GM19025 (cell line): ENCODE measurements around the gene ULBP2.

Experiments used
- ATAC-seq: cut with Tn5 transposase; IDR thresholded peaks from one replicate; pipeline ENCODE4 v1.9.1; 2021; ENCODE audit warnings: mild to moderate bottlenecking, low read depth, moderate library complexity; ENCODE audit not compliant: unreplicated experiment

ULBP2 gene

GRCh38 chr6:149941583-149942460 is at the start of gene ULBP2:
Gene ULBP2 (plus strand): TSS chr6:149942014. CDS start chr6:149942073, 59 bp downstream.
- ATAC-seq, result no peak

GRCh38 chr6:149895048-149895590 is 46.7 kb upstream of the ULBP2 start:
- ATAC-seq, result no peak

GRCh38 chr6:149895833-149896271 is 46.0 kb upstream of the ULBP2 start:
- ATAC-seq, result no peak

- ATAC-seq, result no peak
These were observed 45.3 kb upstream of the ULBP2 start for GRCh38 chr6:149896491-149896890.

- ATAC-seq, result no peak
These were observed 44.7 kb upstream of the ULBP2 start for GRCh38 chr6:149897015-149897697.

GRCh38 chr6:149897855-149898744 is 43.7 kb upstream of the ULBP2 start, which contains the start of gene RAET1E:
Gene RAET1E (minus strand): TSS chr6:149898113. CDS start chr6:149890901, 7,212 bp downstream.
- ATAC-seq, result no peak

GRCh38 chr6:149898966-149899365 is 42.8 kb upstream of the ULBP2 start:
- no peak for ATAC-seq

GRCh38 chr6:149899486-149899885 is 42.3 kb upstream of the ULBP2 start:
- no peak for ATAC-seq

- no peak for ATAC-seq
These were observed 41.7 kb upstream of the ULBP2 start for GRCh38 chr6:149899926-149900619.

- no peak for ATAC-seq
These were observed 41.0 kb upstream of the ULBP2 start for GRCh38 chr6:149900620-149901443.

GRCh38 chr6:149901444-149902140 is 40.2 kb upstream of the ULBP2 start:
- no peak for ATAC-seq

- ATAC-seq, result no peak
These were observed 37.7 kb upstream of the ULBP2 start for GRCh38 chr6:149903938-149904611.

- no peak for ATAC-seq
These were observed 37.0 kb upstream of the ULBP2 start for GRCh38 chr6:149904661-149905370.

- ATAC-seq, result no peak
These were observed 36.4 kb upstream of the ULBP2 start for GRCh38 chr6:149905371-149905910.

GRCh38 chr6:149905911-149906371 is 35.9 kb upstream of the ULBP2 start:
- no peak for ATAC-seq

- no peak for ATAC-seq
These were observed 35.4 kb upstream of the ULBP2 start for GRCh38 chr6:149906405-149906804.

- ATAC-seq, result no peak
These were observed 34.5 kb upstream of the ULBP2 start for GRCh38 chr6:149907317-149907716.
